GM12865 (cell line): ENCODE results near the gene GPC4.
"Not testable (repeated sequence)": the region's sequence is repeated elsewhere in the genome, so short reads cannot be mapped to it uniquely, and the experiment has no call there.

Experiments used
- DNase-seq: peaks from one replicate; pipeline ENCODE4 v3.0.0; 2010; ENCODE audit warnings: low read depth
- H3K4me3 ChIP-seq: 2 replicates; pipeline ENCODE4 v1.5.1; 2011; ENCODE audit warnings: mild to moderate bottlenecking, low read depth, low read length, control low read depth
- TF ChIP-seq, protein P1 (sequence below): IDR thresholded peaks from 2 replicates; pipeline ENCODE4 v1.5.1; 2011; ENCODE audit warnings: low read length, control low read depth, low read depth, inconsistent platforms; ENCODE audit not compliant: insufficient read depth; ENCODE audit errors: missing control alignments

The GPC4 gene

DNA sequence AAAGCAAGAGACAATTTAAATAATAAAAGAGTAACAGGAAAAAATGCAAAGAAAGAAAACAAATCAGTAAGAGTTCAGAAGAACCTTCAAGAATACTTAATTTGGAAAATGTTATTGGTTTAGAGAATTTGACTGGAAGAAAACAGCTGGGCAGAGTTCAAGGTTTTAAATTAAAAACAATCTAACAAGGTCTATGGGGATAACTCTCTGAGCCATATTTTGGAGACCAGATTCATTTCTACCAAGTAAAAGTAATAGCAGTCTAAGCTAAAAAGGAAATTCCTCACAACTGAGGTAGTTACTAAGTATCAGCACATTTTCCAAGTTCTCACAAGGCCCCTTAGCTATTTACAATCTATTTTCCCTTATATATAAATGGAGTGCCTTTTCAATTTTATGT, 114.7 kb downstream of the GPC4 start:
- TF ChIP-seq, protein P1, sequence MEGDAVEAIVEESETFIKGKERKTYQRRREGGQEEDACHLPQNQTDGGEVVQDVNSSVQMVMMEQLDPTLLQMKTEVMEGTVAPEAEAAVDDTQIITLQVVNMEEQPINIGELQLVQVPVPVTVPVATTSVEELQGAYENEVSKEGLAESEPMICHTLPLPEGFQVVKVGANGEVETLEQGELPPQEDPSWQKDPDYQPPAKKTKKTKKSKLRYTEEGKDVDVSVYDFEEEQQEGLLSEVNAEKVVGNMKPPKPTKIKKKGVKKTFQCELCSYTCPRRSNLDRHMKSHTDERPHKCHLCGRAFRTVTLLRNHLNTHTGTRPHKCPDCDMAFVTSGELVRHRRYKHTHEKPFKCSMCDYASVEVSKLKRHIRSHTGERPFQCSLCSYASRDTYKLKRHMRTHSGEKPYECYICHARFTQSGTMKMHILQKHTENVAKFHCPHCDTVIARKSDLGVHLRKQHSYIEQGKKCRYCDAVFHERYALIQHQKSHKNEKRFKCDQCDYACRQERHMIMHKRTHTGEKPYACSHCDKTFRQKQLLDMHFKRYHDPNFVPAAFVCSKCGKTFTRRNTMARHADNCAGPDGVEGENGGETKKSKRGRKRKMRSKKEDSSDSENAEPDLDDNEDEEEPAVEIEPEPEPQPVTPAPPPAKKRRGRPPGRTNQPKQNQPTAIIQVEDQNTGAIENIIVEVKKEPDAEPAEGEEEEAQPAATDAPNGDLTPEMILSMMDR = no peak

DNA sequence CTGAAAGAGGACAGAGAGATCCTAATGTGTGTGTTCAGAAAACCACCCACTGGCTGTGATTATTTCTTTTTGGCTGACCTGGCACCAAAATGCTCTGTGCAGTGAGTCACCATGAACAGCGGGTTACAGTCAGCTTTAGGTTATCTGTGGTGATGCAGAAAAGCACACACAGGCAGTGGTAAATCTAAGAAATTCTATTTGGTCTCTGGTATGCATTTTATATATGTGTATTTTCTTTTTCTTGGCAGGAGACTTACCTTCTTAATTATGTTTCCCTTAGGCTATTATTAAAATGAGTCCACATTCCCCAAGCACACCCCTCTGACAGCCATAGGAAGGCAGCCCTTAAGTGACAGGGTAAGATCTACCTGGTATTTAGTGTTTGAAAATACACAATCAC, 118.0 kb downstream of the GPC4 start:
- DNase-seq = no peak
- TF ChIP-seq, protein P1 = no peak
- no peak overlapping the region for H3K4me3 ChIP-seq

More for the DNA sequence above, 114.7 kb downstream of the GPC4 start:
- H3K4me3 ChIP-seq = no peak overlapping the region
- DNase-seq = no peak

GRCh38 chrX:133294126-133294525, 121.2 kb downstream of the GPC4 start:
- no peak overlapping the region for H3K4me3 ChIP-seq
- DNase-seq = no peak
- TF ChIP-seq, protein P1 = no peak

GRCh38 chrX:133290076-133290475, 125.2 kb downstream of the GPC4 start:
- TF ChIP-seq, protein P1 = no peak
- DNase-seq = no peak
- no peak overlapping the region for H3K4me3 ChIP-seq

DNA sequence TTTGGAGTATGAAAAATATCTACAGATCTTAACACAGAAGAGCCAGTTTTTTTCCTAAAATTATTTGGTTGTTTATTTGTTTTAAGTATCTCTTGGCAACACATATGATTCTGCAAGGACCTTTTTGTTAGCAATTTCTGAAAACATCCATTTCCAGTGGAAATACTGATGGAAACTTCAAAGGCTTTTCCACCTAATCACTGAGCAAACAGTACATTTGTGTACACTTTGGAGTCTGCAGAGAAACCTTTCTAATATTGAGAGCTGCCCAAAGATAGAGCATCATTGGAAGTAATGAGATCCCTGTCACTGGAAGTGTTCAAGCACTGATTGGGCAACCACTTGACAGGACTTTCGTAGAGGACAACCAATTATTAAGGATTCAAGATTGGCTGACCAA, 127.4 kb downstream of the GPC4 start:
- DNase-seq = no peak
- H3K4me3 ChIP-seq = no peak overlapping the region
- TF ChIP-seq, protein P1 = no peak

DNA sequence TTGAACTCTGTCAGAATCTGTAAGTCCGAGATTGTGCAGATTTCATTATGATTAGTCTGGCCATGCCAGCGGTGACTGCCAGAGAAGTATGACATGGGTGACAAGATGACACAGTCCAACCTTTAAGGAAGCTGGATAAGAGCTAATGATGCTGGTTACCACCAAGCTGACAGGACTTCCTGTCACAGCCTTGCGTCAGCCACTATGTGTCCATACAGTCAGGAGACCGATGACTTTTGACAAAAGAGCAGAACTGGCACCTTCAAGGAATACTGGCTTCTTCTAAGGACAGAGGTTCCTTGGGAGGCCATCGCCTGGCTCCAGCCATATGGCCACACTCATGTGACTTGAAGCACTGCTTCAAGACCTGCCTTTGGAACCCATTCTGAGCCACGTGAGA, 129.9 kb downstream of the GPC4 start:
- TF ChIP-seq, protein P1 = no peak
- no peak overlapping the region for H3K4me3 ChIP-seq
- no peak for DNase-seq

GRCh38 chrX:133279112-133279730, 136.1 kb downstream of the GPC4 start:
- DNase-seq, H3K4me3 ChIP-seq: not testable (repeated sequence)

GRCh38 chrX:133273180-133273579, 142.1 kb downstream of the GPC4 start:
- no peak overlapping the region for H3K4me3 ChIP-seq
- DNase-seq = no peak
- TF ChIP-seq, protein P1 = no peak
